GM19043 (cell line): Measurements from ENCODE around the gene APOO.
"Not testable (repeated sequence)": the region's sequence is repeated elsewhere in the genome, so short reads cannot be mapped to it uniquely, and the experiment has no call there.

Experiments used
- ATAC-seq: cut with Tn5 transposase; IDR thresholded peaks from one replicate; pipeline ENCODE4 v1.9.1; 2021; ENCODE audit warnings: low read depth; ENCODE audit not compliant: unreplicated experiment

Gene APOO

GRCh38 chrX:23907111-23907497, 634 bp downstream of the APOO start:
- ATAC-seq: no peak

- ATAC-seq: no peak
Measured at GRCh38 chrX:23904096-23904495, 3.6 kb downstream of the APOO start.

GRCh38 chrX:23902419-23902818, 5.3 kb downstream of the APOO start:
- ATAC-seq: no peak

- peak; percentile 66 for ATAC-seq
Measured at GRCh38 chrX:23901805-23902204, 5.9 kb downstream of the APOO start.

- no peak for ATAC-seq
Measured at GRCh38 chrX:23901060-23901459, 6.7 kb downstream of the APOO start.

- no peak for ATAC-seq
Measured at GRCh38 chrX:23900220-23900797, 7.4 kb downstream of the APOO start.

- no peak for ATAC-seq
Measured at GRCh38 chrX:23898412-23898959, 9.3 kb downstream of the APOO start.

GRCh38 chrX:23896981-23897380, 10.8 kb downstream of the APOO start:
- no peak for ATAC-seq

GRCh38 chrX:23896539-23896938, 11.2 kb downstream of the APOO start:
- ATAC-seq: not testable (repeated sequence)

GRCh38 chrX:23894993-23895392, 12.7 kb downstream of the APOO start:
- ATAC-seq: not testable (repeated sequence)

GRCh38 chrX:23890933-23891332, 16.8 kb downstream of the APOO start:
- ATAC-seq: no peak

- ATAC-seq: no peak
Measured at GRCh38 chrX:23888887-23889501, 18.7 kb downstream of the APOO start.

GRCh38 chrX:23887918-23888317, 19.8 kb downstream of the APOO start:
- ATAC-seq: no peak

- no peak for ATAC-seq
Measured at GRCh38 chrX:23887451-23887850, 20.3 kb downstream of the APOO start.

GRCh38 chrX:23885803-23886202, 21.9 kb downstream of the APOO start:
- no peak for ATAC-seq

GRCh38 chrX:23884427-23885024, 23.2 kb downstream of the APOO start:
- ATAC-seq: no peak

- ATAC-seq: no peak
Measured at GRCh38 chrX:23883737-23884354, 23.9 kb downstream of the APOO start.

GRCh38 chrX:23879380-23880090, 28.2 kb downstream of the APOO start:
- no peak for ATAC-seq

- ATAC-seq: no peak
Measured at GRCh38 chrX:23871905-23872546, 35.7 kb downstream of the APOO start.

- no peak for ATAC-seq
Measured at GRCh38 chrX:23870041-23870440, 37.7 kb downstream of the APOO start.
